Measurements from ENCODE around the gene DYRK3.

The DYRK3 gene

GRCh38 chr1:206687251-206687914 lies 52.0 kb downstream of the DYRK3 start:
- Histone ChIP-seq H3K4me2 (ENCODE audit: low read length) (peak overlapping the region; percentile 84), H3F3A (ENCODE audit: control insufficient read depth, insufficient read depth) (peaks cover 12% of the 10 kb centered on the region; the same call in 1 of the 2 replicates), H3K27me3 (ENCODE audit: control insufficient read depth, low read length) (no peaks in the 10 kb centered on the region), H4K20me1 (ENCODE audit: control insufficient read depth, insufficient read depth, low read depth, low read length) (no peaks in the 10 kb centered on the region; the same call in 1 of the 2 replicates), H3K4me3 (ENCODE audit: low read length) (peak overlapping the region; percentile 81; the same call in 1 of the 2 replicates), H3K27ac (ENCODE audit: low read depth, low read length) (no peak overlapping the region), H3K4me1 (ENCODE audit: control insufficient read depth, low read length) (peaks cover 35% of the 10 kb centered on the region), H3K9me3 (ENCODE audit: control insufficient read depth, insufficient read depth, low read length) (no peaks in the 10 kb centered on the region), H3K36me3 (ENCODE audit: control insufficient read depth, low read length) (no peaks in the 10 kb centered on the region), H3K9me2 (replicated peaks; ENCODE audit: control insufficient read depth, low read length) (no peaks in the 10 kb centered on the region), H3K79me2 (ENCODE audit: control insufficient read depth, low read length) (peaks cover 63% of the 10 kb centered on the region)
- TF ChIP-seq CTCF (IDR thresholded peaks at IDR 0.05; ENCODE audit: low read depth, low read length, poor library complexity, severe bottlenecking): no peak
- TF ChIP-seq EZH2phosphoT487 (IDR thresholded peaks at IDR 0.05; ENCODE audit: borderline replicate concordance, low read length): no peak

GRCh38 chr1:206687915-206688442 lies 52.6 kb downstream of the DYRK3 start:
- TF ChIP-seq EZH2phosphoT487 (IDR thresholded peaks at IDR 0.05; ENCODE audit: borderline replicate concordance, low read length) (no peak), CTCF (IDR thresholded peaks at IDR 0.05; ENCODE audit: low read depth, low read length, poor library complexity, severe bottlenecking) (no peak)
- Histone ChIP-seq H4K20me1 (ENCODE audit: control insufficient read depth, insufficient read depth, low read depth, low read length) (no peaks in the 10 kb centered on the region; the same call in 1 of the 2 replicates), H3K79me2 (ENCODE audit: control insufficient read depth, low read length) (peaks cover 69% of the 10 kb centered on the region), H3K9me3 (ENCODE audit: control insufficient read depth, insufficient read depth, low read length) (no peaks in the 10 kb centered on the region), H3K4me2 (ENCODE audit: low read length) (no peak overlapping the region), H3K27me3 (ENCODE audit: control insufficient read depth, low read length) (no peaks in the 10 kb centered on the region), H3K36me3 (ENCODE audit: control insufficient read depth, low read length) (no peaks in the 10 kb centered on the region), H3K27ac (ENCODE audit: low read depth, low read length) (no peak overlapping the region), H3K4me3 (ENCODE audit: low read length) (no peak overlapping the region), H3F3A (ENCODE audit: control insufficient read depth, insufficient read depth) (peaks cover 7% of the 10 kb centered on the region; the same call in 1 of the 2 replicates), H3K4me1 (ENCODE audit: control insufficient read depth, low read length) (peaks cover 29% of the 10 kb centered on the region), H3K9me2 (replicated peaks; ENCODE audit: control insufficient read depth, low read length) (no peaks in the 10 kb centered on the region)

- H3K36me3 ChIP-seq (ENCODE audit: control insufficient read depth, low read length): peaks cover 3% of the 10 kb centered on the region; the same call in 1 of the 2 replicates
- no peak overlapping the region for H3K4me3 ChIP-seq (ENCODE audit: low read length)
- H3K9me2 ChIP-seq (replicated peaks; ENCODE audit: control insufficient read depth, low read length): no peaks in the 10 kb centered on the region
- TF ChIP-seq CTCF (IDR thresholded peaks at IDR 0.05; ENCODE audit: low read depth, low read length, poor library complexity, severe bottlenecking): no peak
- no peak for TF ChIP-seq EZH2phosphoT487 (IDR thresholded peaks at IDR 0.05; ENCODE audit: borderline replicate concordance, low read length)
- peaks cover 12% of the 10 kb centered on the region for H4K20me1 ChIP-seq (ENCODE audit: control insufficient read depth, insufficient read depth, low read depth, low read length)
- H3K9me3 ChIP-seq (ENCODE audit: control insufficient read depth, insufficient read depth, low read length): no peaks in the 10 kb centered on the region
- no peak overlapping the region for H3K4me2 ChIP-seq (ENCODE audit: low read length)
- no peaks in the 10 kb centered on the region for H3K27me3 ChIP-seq (ENCODE audit: control insufficient read depth, low read length)
- H3F3A ChIP-seq (ENCODE audit: control insufficient read depth, insufficient read depth): peaks cover 6% of the 10 kb centered on the region; the same call in 1 of the 2 replicates
- peaks cover 26% of the 10 kb centered on the region for H3K4me1 ChIP-seq (ENCODE audit: control insufficient read depth, low read length)
- H3K79me2 ChIP-seq (ENCODE audit: control insufficient read depth, low read length): peaks cover 93% of the 10 kb centered on the region
- H3K27ac ChIP-seq (ENCODE audit: low read depth, low read length): no peak overlapping the region
Observed at GRCh38 chr1:206690516-206690915, 55.2 kb downstream of the DYRK3 start.
